MCF 10A (cell line): ENCODE data around the gene PARP6. TPM values are rescaled to one million over a fixed set of nuclear protein-coding genes. Genes with fewer than 3 reads are reported as not detected.

Experiments
- BruUV-seq: library from RNA; stranded (reverse); fragments of 400-500 nt; replicated peaks from 2 replicates; lab custom pipeline; 2021; lab: Mats Ljungman, UMichigan
- CTCF ChIA-PET: fragments of 300-600 bp; sonication (Branson Sonifier 250); formaldehyde crosslinking; extraction: SDS; loops from one replicate; lab custom pipeline; 2021; ENCODE audit warnings: antibody characterized with exemption, inconsistent platforms; lab: Yijun Ruan, JAX
- POLR2A ChIA-PET: fragments of 300-600, 350-650 bp; sonication (Branson Sonifier 250); formaldehyde crosslinking; extraction: SDS; loops from one replicate; lab custom pipeline; 2020; ENCODE audit warnings: antibody characterized with exemption, inconsistent platforms; lab: Yijun Ruan, JAX
- DNase-seq: peaks from one replicate; pipeline ENCODE4 v3.0.0-alpha.2; 2018; ENCODE audit not compliant: unreplicated experiment
- H3K27ac Mint-ChIP-seq: one replicate; pipeline ENCODE4 v1.8.0; 2022; ENCODE audit warnings: mild to moderate bottlenecking, low read depth, mixed read lengths; ENCODE audit not compliant: unreplicated experiment
- H3K27me3 Mint-ChIP-seq: one replicate; pipeline ENCODE4 v1.8.0; 2022; ENCODE audit warnings: mixed read lengths; ENCODE audit not compliant: insufficient read depth, unreplicated experiment
- H3K36me3 Mint-ChIP-seq: one replicate; pipeline ENCODE4 v1.8.0; 2022; ENCODE audit warnings: mild to moderate bottlenecking, moderate library complexity, mixed read lengths; ENCODE audit not compliant: insufficient read depth, unreplicated experiment
- H3K4me1 Mint-ChIP-seq: one replicate; pipeline ENCODE4 v1.8.0; 2022; ENCODE audit warnings: mixed read lengths; ENCODE audit not compliant: insufficient read depth, unreplicated experiment
- H3K4me3 Mint-ChIP-seq: one replicate; pipeline ENCODE4 v1.8.0; 2022; ENCODE audit warnings: mild to moderate bottlenecking, moderate library complexity, mixed read lengths; ENCODE audit not compliant: unreplicated experiment
- H3K9me3 Mint-ChIP-seq: one replicate; pipeline ENCODE4 v1.8.0; 2022; ENCODE audit warnings: mixed read lengths; ENCODE audit not compliant: unreplicated experiment
- intact Hi-C: fragments of 100-400 bp; cut with micrococcal nuclease; formaldehyde crosslinking; loops from 2 replicates; pipeline ENCODE4 v1.14.1; 2022
- total RNA-seq: library from RNA; stranded (reverse); gene quantifications from 2 replicates; pipeline ENCODE4 v1.2.3, GENCODE V29; 2022
- TF ChIP-seq, protein P1 (sequence below): fragments of 200-600 bp; IDR thresholded peaks from one replicate; pipeline ENCODE4 v1.8.0; 2022; ENCODE audit warnings: antibody characterized with exemption, mild to moderate bottlenecking; ENCODE audit not compliant: unreplicated experiment

Gene PARP6
- total RNA-seq, 1 experiment from 2014 or later, result 117 TPM

DNA sequence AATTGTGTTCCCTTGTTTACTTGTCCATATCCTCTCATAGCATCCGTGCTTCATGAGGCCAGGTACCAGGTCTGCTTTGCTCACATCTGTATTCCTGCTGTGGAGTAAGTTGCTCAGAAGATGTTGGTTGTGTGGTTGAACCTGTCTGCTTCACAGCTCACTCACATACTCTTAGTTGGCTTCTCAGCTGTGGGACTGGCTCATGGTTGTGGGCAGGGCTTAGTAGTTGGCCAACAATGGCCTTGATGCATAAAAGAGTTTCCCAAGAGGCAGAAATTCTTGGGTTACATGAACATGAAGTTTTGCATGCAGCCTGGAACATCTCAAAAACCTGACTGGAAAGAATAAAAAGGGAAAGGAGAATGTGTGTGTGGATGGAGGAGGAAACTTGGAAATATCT, 30.6 kb upstream of the PARP6 start:
- no peak for DNase-seq
- H3K4me1 Mint-ChIP-seq, result peaks cover 6% of the 10 kb centered on the region
- no peak overlapping the region for H3K4me3 Mint-ChIP-seq
- no peaks in the 10 kb centered on the region for H3K9me3 Mint-ChIP-seq
- no peaks in the 10 kb centered on the region for H3K27me3 Mint-ChIP-seq
- intact Hi-C loops, result no loop called here
- H3K27ac Mint-ChIP-seq, result no peak overlapping the region
- no peaks in the 10 kb centered on the region for H3K36me3 Mint-ChIP-seq
- no TSS peak for BruUV-seq
- CTCF ChIA-PET, result interaction anchor here (0.5 to 2.8 kb wide), 2 partner anchors 9 to 30 kb away, joined by 3 to 17 read pairs; no protein-coding TSS in a partner anchor
- POLR2A ChIA-PET, result no interaction called here
- TF ChIP-seq, protein P1, sequence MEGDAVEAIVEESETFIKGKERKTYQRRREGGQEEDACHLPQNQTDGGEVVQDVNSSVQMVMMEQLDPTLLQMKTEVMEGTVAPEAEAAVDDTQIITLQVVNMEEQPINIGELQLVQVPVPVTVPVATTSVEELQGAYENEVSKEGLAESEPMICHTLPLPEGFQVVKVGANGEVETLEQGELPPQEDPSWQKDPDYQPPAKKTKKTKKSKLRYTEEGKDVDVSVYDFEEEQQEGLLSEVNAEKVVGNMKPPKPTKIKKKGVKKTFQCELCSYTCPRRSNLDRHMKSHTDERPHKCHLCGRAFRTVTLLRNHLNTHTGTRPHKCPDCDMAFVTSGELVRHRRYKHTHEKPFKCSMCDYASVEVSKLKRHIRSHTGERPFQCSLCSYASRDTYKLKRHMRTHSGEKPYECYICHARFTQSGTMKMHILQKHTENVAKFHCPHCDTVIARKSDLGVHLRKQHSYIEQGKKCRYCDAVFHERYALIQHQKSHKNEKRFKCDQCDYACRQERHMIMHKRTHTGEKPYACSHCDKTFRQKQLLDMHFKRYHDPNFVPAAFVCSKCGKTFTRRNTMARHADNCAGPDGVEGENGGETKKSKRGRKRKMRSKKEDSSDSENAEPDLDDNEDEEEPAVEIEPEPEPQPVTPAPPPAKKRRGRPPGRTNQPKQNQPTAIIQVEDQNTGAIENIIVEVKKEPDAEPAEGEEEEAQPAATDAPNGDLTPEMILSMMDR, result no peak

DNA sequence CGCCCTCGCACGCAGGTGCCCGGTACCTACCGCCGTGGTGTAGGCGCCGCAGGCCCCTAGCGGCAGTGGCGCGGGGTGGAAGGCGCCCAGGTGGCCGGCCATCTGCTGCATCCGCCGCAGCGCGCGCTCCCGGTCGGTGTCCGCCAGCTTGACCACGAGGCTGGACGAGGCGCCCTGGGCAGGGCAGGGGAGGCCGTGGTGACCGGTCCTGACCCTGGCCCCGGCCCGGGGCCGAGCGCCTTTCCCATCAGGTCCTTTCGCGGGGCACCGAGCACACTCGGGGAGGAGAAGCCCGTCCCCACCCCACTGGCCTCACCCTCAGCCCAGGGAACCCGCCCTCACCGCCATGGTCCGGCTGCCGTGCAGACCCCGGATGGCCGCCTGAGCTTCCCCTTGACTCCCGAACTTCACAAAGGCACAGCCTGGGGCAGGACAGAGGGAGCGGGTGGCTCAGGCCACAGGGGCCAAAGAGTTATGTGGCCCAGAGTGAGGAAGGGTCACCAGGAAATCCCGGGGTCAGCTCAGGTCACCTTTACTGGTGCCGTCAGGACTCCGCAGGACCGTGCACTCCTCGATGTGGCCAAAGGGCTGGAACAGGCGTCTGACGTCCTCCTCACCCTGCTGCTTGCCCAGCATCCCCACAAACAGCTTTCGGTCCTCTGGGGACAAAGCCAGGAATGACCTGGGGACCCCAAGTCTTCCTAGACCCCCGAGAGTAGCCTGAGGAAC, 17.4 kb upstream of the PARP6 start:
- Mint-ChIP-seq H3K4me3 (no peak overlapping the region), H3K9me3 (no peaks in the 10 kb centered on the region), H3K4me1 (no peaks in the 10 kb centered on the region), H3K36me3 (peaks cover 6% of the 10 kb centered on the region), H3K27ac (no peak overlapping the region), H3K27me3 (no peaks in the 10 kb centered on the region)
- no TSS peak for BruUV-seq
- TF ChIP-seq, protein P1, result no peak
- no peak for DNase-seq
- CTCF ChIA-PET, result interaction anchor here (0.6 to 0.8 kb wide), 2 partner anchors 21 to 142 kb away, joined by 3 to 4 read pairs; no protein-coding TSS in a partner anchor
- intact Hi-C loops, result no loop called here
- POLR2A ChIA-PET, result no interaction called here

DNA sequence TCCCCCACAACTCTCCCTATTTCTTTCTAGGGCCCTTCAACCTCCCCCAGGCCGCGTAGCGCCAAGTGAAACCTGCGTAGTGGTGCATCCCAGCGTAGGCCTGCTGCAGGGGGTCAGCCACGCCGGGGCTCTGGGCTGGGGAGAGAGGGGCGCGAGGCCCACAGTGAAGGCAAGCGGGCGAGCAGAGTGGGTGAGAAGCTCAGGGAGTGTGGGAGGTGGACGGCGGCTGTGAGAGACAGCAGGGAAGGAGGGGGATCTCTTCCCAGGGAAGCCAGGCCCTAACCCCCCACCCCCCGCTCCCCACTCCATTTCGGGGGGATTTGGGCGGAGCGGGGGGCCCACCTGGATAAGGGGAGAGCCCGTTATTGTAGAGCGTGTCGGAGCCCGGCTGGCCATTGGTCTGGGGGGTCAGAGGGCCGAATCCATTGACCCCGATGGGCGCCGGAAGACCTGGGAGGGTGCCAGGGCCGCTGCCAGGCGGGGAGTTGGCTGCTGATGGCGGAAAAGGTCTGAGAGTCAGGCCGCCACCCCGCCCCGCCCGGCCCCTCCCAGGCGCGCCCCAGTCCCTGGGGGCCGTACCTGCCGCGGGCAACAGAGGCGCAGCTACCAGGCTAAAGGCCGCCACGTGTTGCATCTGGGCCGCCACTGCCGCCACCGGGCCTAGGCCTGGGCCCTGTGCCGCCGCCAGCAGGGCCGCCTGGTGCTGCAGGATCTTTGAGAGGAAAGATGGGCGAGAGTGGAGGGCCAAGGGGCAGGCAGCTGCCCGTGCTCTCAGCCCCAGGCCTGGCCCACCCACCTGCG, 16.6 kb upstream of the PARP6 start:
- ChIA-PET CTCF (no interaction called here), POLR2A (no interaction called here)
- Mint-ChIP-seq H3K27me3 (no peaks in the 10 kb centered on the region), H3K4me1 (no peaks in the 10 kb centered on the region), H3K9me3 (no peaks in the 10 kb centered on the region), H3K27ac (no peak overlapping the region), H3K4me3 (no peak overlapping the region), H3K36me3 (peaks cover 6% of the 10 kb centered on the region)
- intact Hi-C loops, result no loop called here
- TF ChIP-seq, protein P1, result no peak
- DNase-seq, result no peak
- BruUV-seq, result no TSS peak

DNA sequence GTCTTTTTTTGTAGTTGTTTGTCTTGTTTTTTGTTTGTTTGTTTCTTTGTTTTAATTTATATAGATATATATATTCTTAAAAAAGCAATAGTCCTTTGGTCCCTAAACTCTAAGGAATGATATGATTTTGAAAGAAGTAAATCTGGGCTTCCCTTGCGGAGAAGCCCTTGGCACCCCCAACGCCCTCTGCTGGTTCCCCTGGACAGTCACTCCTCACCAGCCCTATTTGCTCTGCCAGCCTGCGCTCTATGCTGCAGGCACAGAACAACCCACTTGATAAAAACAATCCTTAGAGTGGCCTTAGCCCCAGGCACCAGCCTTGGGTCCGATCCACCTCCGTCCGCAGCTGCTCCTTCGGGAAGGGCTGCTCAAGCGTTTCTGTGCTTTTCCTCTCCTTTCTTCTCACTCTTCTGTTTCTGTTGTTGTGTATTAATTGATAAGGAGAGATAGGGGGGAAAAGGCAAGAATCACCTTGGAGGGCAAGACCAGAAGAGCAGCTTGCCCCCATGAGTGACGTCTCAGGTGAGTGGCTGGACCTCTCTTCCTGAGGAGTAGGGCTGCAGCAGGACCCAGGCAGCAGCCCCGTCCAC, 13.7 kb upstream of the PARP6 start:
- BruUV-seq, result no TSS peak
- intact Hi-C loops, result loop anchor here (1.0 kb wide), 1 partner anchor 87 kb away; no protein-coding TSS in a partner anchor
- Mint-ChIP-seq H3K9me3 (no peaks in the 10 kb centered on the region), H3K36me3 (peaks cover 6% of the 10 kb centered on the region), H3K4me3 (no peak overlapping the region), H3K4me1 (no peaks in the 10 kb centered on the region), H3K27me3 (no peaks in the 10 kb centered on the region), H3K27ac (no peak overlapping the region)
- POLR2A ChIA-PET, result interaction anchor here (1.2 to 1.4 kb wide), 2 partner anchors 12 to 13 kb away, joined by 3 to 4 read pairs; no protein-coding TSS in a partner anchor
- CTCF ChIA-PET, result interaction anchor here (0.6 to 2.5 kb wide), 3 partner anchors 26 to 304 kb away, joined by 3 to 10 read pairs (median 5); no protein-coding TSS in a partner anchor
- peak; percentile 43 for DNase-seq
- TF ChIP-seq, protein P1, result peak; percentile 56
